ENCODE results near the gene NFKBIL1.

NFKBIL1 gene

DNA sequence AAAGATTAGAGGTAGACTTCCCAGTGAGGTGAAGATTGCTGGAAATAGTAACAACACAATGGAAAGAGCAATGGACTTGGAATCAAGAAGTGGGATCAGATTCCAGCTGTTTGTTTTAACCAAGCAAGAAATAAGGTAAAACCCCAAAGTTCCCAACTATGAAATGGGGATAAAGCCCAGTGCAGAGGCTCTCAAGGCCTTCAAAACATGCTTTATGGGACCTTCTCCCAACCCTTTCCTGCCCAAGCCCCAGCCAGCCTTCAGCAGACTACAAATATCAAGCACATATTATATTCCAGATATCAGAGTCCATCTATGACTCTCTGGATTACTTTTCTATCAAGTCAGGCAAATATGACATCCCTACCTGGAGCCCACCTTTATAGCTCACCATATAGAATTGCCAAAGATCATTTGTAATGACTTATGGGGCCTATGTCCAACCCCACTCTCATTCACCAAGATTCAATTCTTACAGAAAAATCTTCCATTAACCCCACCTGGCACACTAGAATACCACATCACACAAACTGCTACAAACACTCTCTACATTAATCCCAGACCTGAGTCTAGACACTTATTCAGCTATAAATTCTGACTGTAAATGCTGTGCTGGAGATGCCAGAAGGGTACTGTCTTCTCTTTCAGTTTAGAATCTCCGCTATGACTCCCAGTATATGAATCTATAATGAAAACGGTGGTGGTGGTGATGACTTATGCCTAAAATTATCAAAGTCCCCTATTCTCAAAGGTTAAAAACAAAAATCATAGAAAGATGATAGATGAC, 11.7 kb upstream of the NFKBIL1 start:
- no peak for DNase-seq

DNA sequence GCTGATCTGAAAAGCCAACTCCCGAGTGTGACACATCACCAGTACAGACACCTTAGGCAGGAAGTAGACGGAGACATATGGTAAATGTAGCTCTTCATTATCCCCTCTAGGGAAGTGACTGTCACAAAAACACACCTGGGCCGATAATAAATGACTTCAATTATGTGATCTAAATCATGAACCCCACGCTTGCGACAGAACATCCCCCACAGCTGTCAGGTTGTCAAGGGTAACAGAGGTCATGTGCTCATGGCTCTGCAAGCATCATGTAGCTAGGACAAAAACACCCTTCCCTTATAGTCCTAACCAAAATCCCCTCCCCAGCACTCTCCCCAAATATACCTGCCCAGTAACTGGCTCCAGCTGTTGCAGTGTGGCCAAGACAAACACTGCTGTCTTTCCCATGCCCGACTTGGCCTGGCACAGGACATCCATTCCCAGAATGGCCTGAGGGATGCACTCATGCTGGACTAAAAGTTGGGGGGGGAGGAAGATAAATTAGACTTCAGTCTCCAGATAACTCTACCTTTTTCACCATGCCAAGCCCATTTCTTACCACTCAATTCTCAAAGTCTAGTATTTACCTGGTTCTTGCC, 8.5 kb upstream of the NFKBIL1 start:
- DNase-seq = no peak

DNA sequence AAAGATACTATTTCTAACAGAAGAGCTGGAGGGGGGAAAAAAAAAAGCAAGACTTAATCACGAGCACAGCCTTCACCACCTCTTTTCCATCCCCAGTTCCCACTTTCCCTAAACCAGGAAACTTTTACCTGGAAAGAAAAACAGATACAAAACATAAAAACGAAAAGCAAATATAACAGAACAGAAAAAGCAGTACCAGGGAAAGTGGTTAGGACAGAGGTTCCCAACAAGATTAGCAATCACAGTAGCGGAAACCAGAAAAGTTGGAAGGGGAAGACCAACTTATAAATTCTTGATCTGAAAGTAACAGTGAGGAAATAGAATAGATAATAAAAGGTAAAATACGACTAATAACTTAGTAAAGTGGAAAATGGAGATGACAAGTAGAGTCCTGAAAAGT, 6.8 kb upstream of the NFKBIL1 start:
- no peak for DNase-seq

DNA sequence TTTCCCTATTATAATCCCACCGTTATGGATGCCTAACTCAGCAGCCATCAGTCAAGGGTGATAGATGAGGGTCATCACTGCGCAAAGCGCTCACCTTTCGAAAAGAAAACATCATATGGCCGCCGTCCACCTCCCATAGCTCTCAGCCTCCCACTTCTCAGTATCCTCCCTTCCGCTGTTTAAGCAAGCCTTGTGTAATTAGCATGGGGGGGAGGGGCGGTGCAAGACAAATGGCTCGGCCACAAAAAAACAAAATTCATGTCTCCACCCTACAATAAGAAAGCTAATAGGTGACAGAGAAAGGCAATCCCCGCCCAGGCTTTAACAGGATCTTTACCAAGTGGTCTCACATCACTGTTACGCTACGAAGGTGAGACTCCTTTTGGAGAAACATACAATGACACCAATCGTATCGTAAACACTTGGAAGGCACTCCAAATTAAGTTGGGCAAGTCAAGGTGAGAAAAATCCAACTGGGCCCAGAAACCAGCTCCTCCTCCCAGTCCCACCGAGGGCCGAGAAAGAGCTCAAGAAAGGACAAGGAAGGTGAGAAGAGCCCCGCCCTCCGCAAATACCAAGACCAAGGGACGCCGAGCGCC, 6.2 kb upstream of the NFKBIL1 start:
- peak; percentile 74 for DNase-seq

DNA sequence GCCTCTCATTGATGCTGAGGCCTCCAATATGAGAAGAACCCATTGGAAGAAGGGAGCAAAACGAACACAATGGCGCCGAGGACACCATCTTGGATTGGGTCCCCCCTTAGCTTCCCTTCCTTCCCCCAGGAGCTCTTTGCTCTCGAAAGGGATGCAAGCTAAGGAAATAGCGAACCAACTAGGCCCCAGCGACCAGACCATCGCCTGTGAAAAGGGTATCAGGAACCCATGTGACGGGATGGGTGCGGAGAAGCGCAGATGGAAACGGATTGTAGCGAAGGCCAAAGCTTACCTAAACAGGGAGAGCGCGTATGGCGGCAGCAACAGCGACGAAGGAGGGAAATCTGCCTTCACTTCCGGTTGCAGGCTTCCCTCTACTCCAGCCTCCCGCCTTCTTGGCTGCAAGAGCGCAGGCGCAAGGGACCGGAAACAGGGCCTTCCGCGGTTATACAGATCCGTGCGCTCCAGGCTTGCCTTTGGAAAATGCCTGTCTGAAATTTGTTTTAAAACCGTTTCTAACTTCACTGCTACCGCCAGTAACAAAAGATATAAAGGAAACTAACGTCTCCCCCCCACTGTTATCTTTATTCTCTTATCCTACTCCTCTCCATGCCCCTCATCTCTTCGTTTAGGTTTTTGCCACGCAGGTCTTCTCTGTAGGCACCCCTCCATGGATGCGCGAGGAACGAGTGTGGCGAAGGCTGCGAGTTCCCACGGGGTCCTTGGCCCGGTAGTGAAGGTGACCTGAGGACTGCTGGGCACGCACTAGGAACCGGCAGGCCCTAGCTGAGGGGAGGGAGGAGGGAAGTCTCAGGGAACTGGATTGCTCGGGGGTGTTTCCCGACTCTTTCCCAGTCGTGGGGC, 5.5 kb upstream of the NFKBIL1 start, which contains the start of gene DDX39B:
Gene DDX39B, minus strand, starts transcription at position 346 of the 864 bp plus-strand sequence. CDS start 1,471 bp downstream, outside the sequence.
- DNase-seq = peak; percentile 94

DNA sequence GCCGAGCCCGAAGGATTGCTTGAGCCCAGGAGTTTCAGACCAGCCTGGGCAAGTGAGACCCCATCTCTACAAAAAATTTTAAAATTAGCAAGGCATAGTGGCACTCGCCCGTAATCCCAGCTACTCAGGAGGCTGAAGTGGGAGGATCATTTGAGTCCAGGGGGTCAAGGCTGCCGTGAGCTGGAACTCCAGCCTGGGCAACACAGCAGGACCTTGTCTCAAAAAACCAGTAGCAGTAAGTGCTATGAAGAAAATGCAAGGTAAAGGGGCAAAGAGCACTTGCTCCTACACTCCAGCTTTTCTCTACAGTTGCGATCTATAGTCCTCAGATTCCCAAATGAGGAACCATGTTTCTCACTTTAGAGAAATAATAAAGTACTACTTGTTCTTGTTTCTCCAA, 3.8 kb upstream of the NFKBIL1 start:
- no peak for DNase-seq

DNA sequence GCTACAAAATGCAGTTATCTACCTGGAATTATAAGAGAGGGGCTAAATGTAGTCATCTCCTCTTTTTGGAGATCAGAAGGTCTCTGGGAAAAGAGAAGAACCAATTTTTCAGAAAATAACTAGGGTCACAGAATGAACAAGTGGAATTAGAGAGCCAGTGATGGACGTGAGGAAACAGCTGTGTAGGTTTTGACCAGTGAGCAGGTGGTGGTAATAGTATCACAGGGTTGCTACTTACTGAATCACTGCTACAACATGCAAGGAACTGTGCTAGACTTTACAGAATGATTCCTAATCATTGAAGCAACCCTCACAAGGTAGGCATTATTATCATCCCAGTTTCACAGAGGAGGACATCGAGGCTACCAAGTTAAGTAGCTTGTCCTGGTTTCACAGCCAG, 2.7 kb upstream of the NFKBIL1 start:
- DNase-seq = no peak

DNA sequence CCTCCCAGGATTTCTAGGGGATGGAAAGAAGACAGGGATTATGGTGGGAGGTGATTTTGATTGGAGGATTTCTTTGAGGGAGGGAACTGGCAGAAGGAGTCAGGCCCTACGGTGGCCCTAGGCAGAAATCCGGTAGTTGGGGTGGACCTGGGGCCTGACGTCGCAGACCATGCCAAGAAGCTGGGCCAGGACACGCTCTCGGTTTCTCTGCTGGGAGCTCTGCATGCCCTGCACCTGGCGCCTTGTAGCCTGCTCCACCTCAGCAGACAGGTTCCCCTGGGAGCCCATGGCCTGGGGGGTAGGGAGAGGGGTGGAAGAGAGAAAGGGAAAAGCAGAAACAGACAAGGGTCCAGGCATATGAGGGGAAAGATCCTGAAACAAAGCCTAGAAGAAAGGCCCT, 2.1 kb upstream of the NFKBIL1 start:
- DNase-seq = no peak

DNA sequence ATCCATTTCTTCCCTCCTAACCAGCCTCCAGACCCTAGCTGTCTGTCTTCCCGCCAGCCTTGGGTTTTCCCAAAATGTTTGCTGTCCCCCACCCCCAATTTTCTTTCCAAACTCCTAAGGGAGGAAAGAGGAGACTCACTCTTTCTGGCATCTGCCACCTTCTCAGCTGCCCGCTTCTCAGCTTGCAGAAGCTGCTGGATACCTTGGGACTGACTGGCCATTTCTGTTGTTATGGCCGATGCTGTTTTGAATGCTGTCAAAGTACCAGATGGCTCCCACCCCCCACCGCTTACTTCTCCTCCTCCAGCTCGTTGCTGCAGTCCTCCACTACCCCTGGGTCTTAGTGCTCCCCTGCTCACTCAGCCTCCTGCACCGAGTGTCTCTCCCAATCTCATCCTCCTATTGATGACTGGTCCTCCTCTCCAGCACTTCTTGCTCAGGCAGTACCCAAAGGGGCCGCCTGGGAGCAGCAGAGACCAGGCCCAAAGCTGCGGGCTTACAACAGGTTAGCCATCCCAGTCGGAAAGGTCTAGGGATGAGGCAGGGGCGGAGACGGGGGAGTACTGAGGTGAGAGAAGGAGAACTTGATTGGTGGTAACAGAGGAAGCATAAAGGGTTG, 960 bp upstream of the NFKBIL1 start, which contains the start of gene ATP6V1G2:
Gene ATP6V1G2, minus strand, starts transcription at position 270 of the 619 bp plus-strand sequence. Its CDS starts 49 bp downstream, at position 221.
- peak; percentile 84 for DNase-seq

DNA sequence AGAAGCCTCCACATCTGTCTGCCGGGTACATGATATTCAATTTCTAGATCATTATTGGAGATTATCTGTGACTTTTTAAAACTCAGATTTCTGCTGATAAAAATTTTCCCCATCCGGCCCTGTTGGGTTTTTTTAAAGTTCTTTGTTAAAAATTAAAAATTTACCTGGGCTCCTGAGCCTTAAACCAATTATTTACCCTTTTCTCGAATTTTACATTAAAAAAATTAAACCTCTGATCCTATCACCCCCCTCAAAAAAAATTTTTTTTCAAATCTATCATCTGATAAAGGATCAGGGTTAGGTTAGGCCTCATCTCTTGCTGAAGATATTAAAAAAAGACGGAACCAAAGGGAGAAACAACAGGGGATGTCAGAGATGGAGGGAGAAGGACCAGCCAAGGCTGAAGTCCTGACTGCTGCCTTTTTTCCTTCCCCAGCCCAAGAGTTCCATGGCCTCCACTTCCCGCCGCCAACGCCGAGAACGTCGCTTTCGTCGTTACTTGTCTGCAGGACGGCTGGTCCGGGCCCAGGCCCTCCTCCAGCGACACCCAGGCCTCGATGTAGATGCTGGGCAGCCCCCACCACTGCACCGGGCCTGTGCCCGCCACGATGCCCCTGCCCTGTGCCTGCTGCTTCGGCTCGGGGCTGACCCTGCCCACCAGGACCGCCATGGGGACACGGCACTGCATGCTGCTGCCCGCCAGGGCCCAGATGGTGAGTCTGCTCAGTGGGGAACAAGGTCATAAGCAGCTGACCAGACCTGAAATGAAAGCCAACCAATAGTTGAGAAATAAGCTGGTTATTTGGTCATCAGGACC, 527 bp downstream of the NFKBIL1 start:
- DNase-seq = no peak

DNA sequence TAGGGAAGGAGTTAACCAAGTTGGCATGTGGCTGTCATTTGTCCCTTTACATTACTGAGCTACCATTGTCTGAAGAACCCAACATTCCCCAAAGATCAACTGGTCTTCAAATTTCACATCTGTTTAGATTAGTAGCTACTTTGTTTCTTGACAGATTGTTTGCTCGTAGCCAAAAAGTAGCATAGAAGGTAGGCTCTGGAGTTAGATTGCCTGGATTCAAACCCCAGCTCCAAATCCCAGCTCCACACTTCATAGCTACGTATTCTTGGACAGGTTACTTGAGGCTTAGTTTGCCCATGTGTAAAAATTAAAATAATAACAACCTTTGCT, 1.1 kb downstream of the NFKBIL1 start:
- no peak for DNase-seq

DNA sequence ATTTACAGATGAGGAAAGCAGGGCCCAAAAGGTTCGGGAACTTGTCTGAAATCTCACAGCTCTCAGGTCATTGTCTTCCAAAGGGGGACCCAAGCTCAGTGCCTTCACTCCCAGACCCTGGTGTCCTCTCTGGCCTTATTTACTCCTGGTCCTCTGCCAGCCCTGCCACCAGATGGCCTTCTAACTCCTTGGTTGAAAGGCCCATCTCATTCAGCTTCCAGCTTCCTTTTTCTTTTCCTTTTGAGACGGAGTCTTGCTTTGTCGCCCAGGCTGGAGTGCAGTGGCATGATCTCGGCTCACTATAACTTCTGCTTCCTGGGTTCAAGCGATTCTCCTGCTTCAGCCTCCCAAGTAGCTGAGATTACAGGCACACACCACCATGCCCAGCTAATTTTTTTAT, 4.0 kb downstream of the NFKBIL1 start:
- DNase-seq = peak; percentile 80

DNA sequence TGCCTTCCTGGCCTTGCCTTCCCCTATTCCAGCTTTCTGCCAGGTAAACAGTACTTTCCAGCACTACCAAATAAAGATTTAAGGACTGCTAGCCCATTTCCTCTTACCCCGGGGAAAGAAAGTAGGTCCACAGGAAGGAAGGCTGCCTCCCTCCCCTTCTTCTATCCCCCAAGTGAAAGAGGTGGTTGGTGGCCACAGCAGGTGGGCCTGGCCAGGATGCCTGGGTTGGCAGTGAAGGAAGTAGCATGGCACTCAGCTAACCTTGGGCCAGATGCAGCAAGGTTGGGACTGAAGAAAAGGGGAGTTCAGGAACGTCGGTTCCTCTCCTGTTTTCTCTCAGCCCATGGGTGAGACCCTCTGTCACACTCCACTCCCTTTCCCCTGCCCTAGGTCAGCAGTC, 8.9 kb downstream of the NFKBIL1 start:
- no peak for DNase-seq

DNA sequence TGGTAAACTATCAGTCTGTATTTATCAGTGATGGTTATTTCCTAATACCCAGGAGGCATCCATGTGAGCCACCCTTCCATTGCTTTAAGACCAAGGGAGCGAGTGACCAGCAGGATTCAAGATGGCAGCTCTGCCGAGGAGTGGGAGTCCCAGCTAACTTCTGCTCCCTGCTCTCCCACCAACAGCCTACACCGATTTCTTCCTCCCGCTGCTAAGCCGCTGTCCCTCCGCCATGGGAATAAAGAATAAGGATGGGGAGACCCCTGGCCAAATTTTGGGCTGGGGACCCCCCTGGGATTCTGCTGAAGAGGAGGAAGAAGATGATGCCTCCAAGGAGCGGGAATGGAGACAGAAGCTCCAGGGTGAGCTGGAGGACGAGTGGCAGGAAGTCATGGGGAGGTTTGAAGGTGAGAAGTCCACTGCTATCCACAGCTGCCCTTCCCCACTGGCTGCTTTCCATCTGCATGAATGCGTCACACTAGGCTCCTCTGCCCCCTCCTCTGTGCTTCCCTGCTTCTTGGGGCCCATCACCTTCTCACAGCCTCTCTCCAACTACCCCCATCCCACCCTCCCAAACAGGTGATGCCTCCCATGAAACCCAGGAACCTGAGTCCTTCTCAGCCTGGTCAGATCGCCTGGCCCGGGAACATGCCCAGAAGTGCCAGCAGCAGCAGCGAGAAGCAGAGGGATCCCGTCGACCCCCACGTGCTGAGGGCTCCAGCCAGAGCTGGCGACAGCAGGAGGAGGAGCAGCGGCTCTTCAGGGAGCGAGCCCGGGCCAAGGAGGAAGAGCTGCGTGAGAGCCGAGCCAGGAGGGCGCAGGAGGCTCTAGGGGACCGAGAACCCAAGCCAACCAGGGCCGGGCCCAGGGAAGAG, 10.3 kb downstream of the NFKBIL1 start:
- DNase-seq = no peak

DNA sequence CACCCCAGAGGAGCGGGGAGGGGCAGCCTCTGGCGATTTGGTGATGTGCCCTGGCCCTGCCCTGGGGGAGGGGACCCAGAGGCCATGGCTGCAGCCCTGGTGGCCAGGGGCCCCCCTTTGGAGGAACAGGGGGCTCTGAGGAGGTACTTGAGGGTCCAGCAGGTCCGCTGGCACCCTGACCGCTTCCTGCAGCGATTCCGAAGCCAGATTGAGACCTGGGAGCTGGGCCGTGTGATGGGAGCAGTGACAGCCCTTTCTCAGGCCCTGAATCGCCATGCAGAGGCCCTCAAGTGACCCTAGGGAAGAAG, 10.9 kb downstream of the NFKBIL1 start:
- no peak for DNase-seq

DNA sequence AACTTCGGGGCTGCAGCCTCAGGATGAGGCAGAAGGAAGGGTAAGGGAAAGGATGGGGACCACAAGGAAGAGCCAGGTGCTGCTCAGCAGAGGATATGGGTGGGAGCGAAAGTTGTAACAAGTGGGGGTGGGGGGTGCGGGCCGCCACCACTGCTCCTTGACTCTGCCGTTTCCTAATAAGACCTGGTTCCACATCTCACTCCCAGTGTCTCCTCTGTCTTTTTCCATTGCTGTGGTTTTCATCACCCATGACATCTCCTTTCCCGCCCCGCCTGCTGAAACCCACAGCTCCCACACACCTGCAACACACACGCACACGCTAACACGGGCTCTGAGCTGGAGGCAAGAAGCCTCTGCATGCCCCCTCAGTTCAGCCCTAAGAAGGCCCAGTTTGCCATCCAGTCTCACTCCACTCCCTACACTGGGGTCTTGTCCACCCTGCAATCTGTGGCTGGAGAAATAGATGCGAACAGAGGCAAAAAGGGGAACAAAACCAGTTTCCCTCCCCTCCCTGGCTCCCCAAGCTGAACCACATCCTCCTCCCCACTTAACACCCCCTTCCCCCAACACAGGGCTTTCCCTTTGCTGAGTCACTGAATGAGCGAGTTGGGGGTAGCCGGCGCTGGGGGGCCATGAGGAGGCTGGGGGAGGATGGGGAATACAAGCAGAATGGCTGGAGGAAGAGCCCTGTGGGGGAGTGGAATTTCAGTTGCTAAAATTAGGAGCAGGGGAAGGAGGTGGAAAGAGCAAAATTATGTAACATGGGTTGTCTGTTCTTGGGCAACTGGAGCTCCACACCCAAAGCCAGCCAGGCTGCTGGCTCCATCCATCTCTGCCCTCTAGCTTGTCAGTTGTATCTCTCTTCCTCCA, 11.5 kb downstream of the NFKBIL1 start:
- peak; percentile 73 for DNase-seq

DNA sequence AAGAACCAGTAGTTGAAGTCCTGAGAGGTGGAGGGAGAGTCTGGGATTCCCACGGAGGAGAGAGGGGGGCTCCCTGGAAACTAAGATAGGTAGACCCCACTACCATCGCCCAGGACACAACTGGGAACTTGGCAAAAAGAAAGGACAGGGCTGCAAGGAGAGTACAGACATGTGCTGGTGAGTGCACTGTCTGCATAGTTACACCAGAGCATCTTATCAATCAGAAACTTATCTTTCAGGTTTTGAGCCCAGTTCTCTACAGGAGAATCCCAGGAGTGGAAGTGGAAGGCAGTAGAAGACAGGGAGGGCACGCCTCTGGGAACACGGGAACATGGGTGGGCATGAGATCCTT, 12.2 kb downstream of the NFKBIL1 start:
- no peak for DNase-seq

DNA sequence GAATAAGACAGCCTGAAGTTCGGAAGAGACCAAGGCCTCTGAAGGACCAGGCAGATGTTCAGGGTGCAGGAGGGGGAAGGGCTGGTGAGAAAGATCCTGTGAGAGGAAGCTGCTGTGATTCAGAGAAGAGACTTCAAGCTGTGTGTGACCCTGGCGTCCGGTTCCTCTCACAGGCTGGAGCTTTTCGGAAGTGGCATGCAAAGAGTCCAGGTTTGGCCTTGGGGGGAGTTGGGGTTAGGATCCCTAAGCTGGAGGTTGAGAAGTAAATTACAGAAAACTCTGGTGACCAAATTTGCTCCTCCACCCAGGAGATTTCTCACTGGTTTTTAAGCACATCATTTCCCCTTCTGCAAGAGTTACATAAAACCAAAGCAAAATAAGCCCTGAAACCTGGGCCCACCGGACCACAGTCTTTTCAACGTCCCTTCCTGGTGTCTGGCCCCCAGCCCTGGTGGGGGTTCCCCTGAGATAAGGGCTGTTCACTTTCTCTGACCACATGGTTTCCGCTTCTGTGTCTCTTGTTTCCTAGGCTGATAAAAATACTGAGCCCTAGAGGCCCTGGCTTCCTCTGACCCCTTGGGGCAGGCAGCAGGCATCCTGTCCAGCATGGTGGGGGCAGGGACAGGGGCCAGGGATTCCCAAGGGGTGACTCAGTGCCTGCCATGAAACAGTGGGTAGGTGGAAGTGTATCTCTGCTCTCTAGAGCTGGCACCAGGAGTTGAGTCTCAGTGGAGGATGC, 12.7 kb downstream of the NFKBIL1 start:
- peak; percentile 70 for DNase-seq

DNA sequence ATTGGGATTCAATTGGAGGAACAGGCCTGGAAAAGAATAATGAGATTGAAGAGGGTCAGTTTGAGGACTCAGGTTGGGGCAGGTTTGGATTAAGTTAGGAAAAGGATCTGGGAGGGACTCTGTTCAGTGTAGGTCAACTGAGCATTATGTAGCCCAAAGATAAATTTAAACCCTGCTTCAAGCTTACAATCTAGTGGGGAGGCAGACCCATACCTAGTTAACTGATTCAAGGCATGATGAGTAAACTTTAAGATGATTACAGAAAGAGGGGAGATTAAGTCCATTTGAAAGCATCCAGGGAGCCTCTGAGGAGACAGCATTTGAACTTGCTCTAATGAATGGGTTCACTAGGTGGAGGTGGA, 13.3 kb downstream of the NFKBIL1 start:
- DNase-seq = no peak
